Measurements from ENCODE around the gene LRRC46. TPM values are rescaled to one million over a fixed set of nuclear protein-coding genes. Genes with fewer than 3 reads are reported as not detected.

Gene LRRC46
- total and polyA plus RNA-seq, 3 donors from 2014 or later = 18.4 to 147 (median 28.3) TPM

- WGBS, 2 donors = 27 to 51% methylated on average over 7 to 14 of the region's 17 CpGs
- TF ChIP-seq POLR2A (IDR thresholded peaks at IDR 0.05) = no peak
- TF ChIP-seq, protein P1, sequence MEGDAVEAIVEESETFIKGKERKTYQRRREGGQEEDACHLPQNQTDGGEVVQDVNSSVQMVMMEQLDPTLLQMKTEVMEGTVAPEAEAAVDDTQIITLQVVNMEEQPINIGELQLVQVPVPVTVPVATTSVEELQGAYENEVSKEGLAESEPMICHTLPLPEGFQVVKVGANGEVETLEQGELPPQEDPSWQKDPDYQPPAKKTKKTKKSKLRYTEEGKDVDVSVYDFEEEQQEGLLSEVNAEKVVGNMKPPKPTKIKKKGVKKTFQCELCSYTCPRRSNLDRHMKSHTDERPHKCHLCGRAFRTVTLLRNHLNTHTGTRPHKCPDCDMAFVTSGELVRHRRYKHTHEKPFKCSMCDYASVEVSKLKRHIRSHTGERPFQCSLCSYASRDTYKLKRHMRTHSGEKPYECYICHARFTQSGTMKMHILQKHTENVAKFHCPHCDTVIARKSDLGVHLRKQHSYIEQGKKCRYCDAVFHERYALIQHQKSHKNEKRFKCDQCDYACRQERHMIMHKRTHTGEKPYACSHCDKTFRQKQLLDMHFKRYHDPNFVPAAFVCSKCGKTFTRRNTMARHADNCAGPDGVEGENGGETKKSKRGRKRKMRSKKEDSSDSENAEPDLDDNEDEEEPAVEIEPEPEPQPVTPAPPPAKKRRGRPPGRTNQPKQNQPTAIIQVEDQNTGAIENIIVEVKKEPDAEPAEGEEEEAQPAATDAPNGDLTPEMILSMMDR (IDR thresholded peaks at IDR 0.05) = no peak
- Histone ChIP-seq H3K4me1 (peaks cover 18% of the 10 kb centered on the region), H3K9me3 (no peaks in the 10 kb centered on the region), H3K27me3 (no peaks in the 10 kb centered on the region), H3K4me3 (peak overlapping the region; percentile 73 to 76), H3K27ac (peak overlapping the region; percentile 60 to 66), H3K36me3 (ENCODE audit: low read depth, missing control alignments) (no peaks in the 10 kb centered on the region)
- intact Hi-C loops (cut with DNase I; ENCODE audit: low total_unique reads) = loop anchor here (5.0 kb wide), 1 partner anchor 47 kb away; no protein-coding TSS in a partner anchor
- no peak for DNase-seq
These were observed 8.7 kb downstream of the LRRC46 start for GRCh38 chr17:47840001-47840741.

DNA sequence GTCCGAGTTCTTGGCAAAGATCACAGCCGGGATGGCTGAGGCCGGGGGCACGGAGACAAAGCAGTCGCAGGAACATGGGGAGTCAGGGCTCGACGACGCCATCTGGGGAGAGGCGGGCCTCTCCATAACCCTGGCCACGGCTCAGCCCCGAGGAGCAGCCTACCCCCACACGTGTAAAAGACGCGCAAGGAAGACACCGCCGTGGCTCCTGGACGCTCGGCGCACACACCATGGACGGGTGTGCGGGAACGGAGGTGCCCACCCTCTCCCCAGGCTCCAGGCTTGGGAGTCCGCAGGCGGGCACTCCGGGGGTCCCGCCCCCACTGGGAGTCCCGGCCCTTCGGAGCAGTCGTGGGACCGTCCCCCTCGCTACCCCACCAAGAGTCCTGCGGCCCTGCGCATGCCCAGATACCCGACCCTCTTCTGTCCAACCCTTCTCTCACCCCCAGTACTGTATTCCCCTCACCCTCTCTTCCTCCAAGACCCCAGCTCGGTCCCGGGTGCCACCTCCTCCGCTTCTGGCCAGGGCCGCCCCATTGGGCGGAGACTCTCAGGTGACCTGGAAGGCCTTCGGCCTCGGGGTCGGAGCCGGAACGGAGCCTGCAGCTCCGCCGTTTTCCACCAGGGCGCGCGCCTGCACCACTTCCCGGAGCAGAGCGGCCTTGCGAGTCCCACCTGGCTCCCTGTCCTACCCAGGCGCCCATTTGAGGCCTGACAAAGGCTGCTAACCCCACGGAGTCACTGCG, 9.4 kb downstream of the LRRC46 start, which contains the start of gene SCRN2:
TSS of gene SCRN2 (minus strand) at position 532 of the 746 bp plus-strand sequence. CDS start at position 102, 430 bp downstream.
- peaks cover 18% of the 10 kb centered on the region for H3K4me1 ChIP-seq
- DNase-seq = peak; percentile 92
- intact Hi-C loops (cut with DNase I; ENCODE audit: low total_unique reads) = loop anchor here (5.0 kb wide), 1 partner anchor 46 kb away; no protein-coding TSS in a partner anchor
- WGBS, 2 donors = 0% methylated on average over 8 to 32 of the region's 55 CpGs
- H3K4me3 ChIP-seq = peak within 1 kb of the TSS; percentile 73 to 76
- peak within 1 kb of the TSS; percentile 60 to 66 for H3K27ac ChIP-seq
- TF ChIP-seq, protein P1 (IDR thresholded peaks at IDR 0.05) = peak; percentile 94 to 98 (median 95)
- TF ChIP-seq POLR2A (IDR thresholded peaks at IDR 0.05) = no peak
- no peaks in the 10 kb centered on the region for H3K36me3 ChIP-seq (ENCODE audit: low read depth, missing control alignments)
- no peaks in the 10 kb centered on the region for H3K27me3 ChIP-seq
- H3K9me3 ChIP-seq = no peaks in the 10 kb centered on the region

- Histone ChIP-seq H3K4me1 (peaks cover 18% of the 10 kb centered on the region), H3K27me3 (no peaks in the 10 kb centered on the region)
These were observed 10.2 kb downstream of the LRRC46 start for GRCh38 chr17:47841488-47842291.

GRCh38 chr17:47843391-47843730, 11.9 kb downstream of the LRRC46 start:
- intact Hi-C loops (cut with DNase I; ENCODE audit: low total_unique reads) = loop anchor here (5.0 kb wide), 1 partner anchor 44 kb away; no protein-coding TSS in a partner anchor
- H3K4me1 ChIP-seq = peaks cover 18% of the 10 kb centered on the region
- H3K36me3 ChIP-seq (ENCODE audit: low read depth, missing control alignments) = no peaks in the 10 kb centered on the region
- no peak overlapping the region for H3K27ac ChIP-seq
- H3K27me3 ChIP-seq = no peaks in the 10 kb centered on the region
- H3K9me3 ChIP-seq = no peaks in the 10 kb centered on the region
- H3K4me3 ChIP-seq = no peak overlapping the region
- DNase-seq = no peak
- TF ChIP-seq POLR2A (IDR thresholded peaks at IDR 0.05) = no peak
- TF ChIP-seq, protein P1 (IDR thresholded peaks at IDR 0.05) = no peak
- 29 to 47% methylated on average over 3 to 6 of the region's 6 CpGs for WGBS, 2 donors

More at GRCh38 chr17:47841488-47842291, 10.2 kb downstream of the LRRC46 start:
- Histone ChIP-seq H3K36me3 (ENCODE audit: low read depth, missing control alignments) (no peaks in the 10 kb centered on the region), H3K27ac (peak overlapping the region; percentile 60 to 66), H3K9me3 (no peaks in the 10 kb centered on the region), H3K4me3 (peak overlapping the region; percentile 73 to 76)
- WGBS, 2 donors = 41 to 44% methylated on average over 16 of the region's 16 CpGs
- intact Hi-C loops (cut with DNase I; ENCODE audit: low total_unique reads) = loop anchor here (5.0 kb wide), 1 partner anchor 46 kb away; no protein-coding TSS in a partner anchor
- TF ChIP-seq, protein P1 (IDR thresholded peaks at IDR 0.05) = no peak
- TF ChIP-seq POLR2A (IDR thresholded peaks at IDR 0.05) = no peak
- DNase-seq = no peak
